ENCODE measurements around the gene EMP2. TPM values are rescaled to one million over a fixed set of nuclear protein-coding genes. Genes with fewer than 3 reads are reported as not detected.

The EMP2 gene
- total RNA-seq, 2 experiments from 2014 or later: not detected

- Mint-ChIP-seq H3K27me3 (peaks cover 12% of the 10 kb centered on the region), H3K27ac (no peak overlapping the region), H3K4me3 (no peak overlapping the region), H3K36me3 (ENCODE audit: low read depth) (no peaks in the 10 kb centered on the region), H3K9me3 (no peaks in the 10 kb centered on the region), H3K4me1 (ENCODE audit: low read depth) (no peaks in the 10 kb centered on the region)
- ChIA-PET POLR2A (no interaction called here), CTCF (no interaction called here)
- Histone ChIP-seq H3K4me3 (ENCODE audit: low read length) (no peak overlapping the region), H3K9me3 (ENCODE audit: control insufficient read depth in 1 of 2, insufficient read depth in 1 of 2, low read length in 2 of 2) (peaks cover 0 to 5% of the 10 kb centered on the region in 2 experiments), H3K27me3 (ENCODE audit: control insufficient read depth in 1 of 2, insufficient read depth in 2 of 2, low read length in 2 of 2) (peaks cover 0 to 5% of the 10 kb centered on the region in 2 experiments), H3K36me3 (ENCODE audit: insufficient read depth, low read length) (no peaks in the 10 kb centered on the region), H3K4me1 (ENCODE audit: insufficient read depth, low read length) (no peaks in the 10 kb centered on the region), H3K27ac (ENCODE audit: low read depth in 1 of 2, low read length in 2 of 2) (no peak overlapping the region)
- intact Hi-C loops (cut with DNase I, micrococcal nuclease): no loop called here
- no peak for TF ChIP-seq CTCF (IDR thresholded peaks at IDR 0.05)
- DNase-seq (no peak), ATAC-seq (ENCODE audit: poor library complexity) (no peak)
Measured at GRCh38 chr16:10594312-10594950, 14.0 kb upstream of the EMP2 start.

DNA sequence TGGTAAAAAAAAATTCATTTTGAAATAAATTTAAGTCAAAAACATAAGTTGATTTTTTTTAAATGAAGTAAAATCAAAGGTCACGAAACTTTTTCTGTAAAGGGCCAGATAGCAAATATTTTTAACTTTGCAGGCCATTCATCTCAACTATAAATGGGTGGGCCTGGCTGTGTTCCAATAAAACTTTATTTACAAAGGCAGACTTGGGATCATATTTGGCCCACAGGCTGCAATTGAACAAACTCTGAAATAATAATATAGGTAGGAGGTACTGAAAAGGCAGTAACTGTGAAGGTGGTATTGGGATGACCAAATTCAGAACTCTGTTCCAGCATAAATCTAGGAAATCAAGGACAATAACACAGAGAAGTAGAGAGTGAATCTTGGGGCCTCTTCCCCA is 12.2 kb upstream of the EMP2 start:
- no peaks in the 10 kb centered on the region for H3K4me1 ChIP-seq (ENCODE audit: insufficient read depth, low read length)
- no peaks in the 10 kb centered on the region for H3K36me3 Mint-ChIP-seq (ENCODE audit: low read depth)
- CTCF ChIA-PET: no interaction called here

DNA sequence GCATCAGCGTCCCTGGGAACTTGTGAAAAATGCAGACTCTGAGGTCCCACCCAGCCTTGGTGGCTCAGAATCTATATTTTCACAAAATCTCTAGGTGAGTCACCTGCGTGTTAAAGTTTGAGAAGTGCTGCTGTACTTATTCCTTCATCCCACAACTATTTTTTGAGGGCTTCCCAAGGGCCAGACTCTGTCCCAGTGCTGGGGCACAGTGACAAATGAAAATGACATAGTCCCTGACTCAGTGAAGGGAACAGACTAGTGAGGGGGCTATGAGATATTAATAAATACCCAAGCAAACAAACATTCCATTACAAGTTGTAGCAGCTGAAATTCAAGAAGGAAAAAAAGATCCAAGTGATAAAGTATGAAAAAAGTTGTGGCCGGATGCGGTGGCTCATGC is 9.9 kb upstream of the EMP2 start:
- Mint-ChIP-seq H3K4me1 (ENCODE audit: low read depth) (no peaks in the 10 kb centered on the region), H3K27me3 (peaks cover 15% of the 10 kb centered on the region), H3K4me3 (no peak overlapping the region), H3K27ac (no peak overlapping the region), H3K36me3 (ENCODE audit: low read depth) (no peaks in the 10 kb centered on the region), H3K9me3 (no peaks in the 10 kb centered on the region)
- H3K4me1 ChIP-seq (ENCODE audit: insufficient read depth, low read length): no peaks in the 10 kb centered on the region
- intact Hi-C loops (cut with DNase I, micrococcal nuclease): no loop called here
- no peaks in the 10 kb centered on the region for H3K36me3 ChIP-seq (ENCODE audit: insufficient read depth, low read length)
- no peaks in the 10 kb centered on the region for H3K9me3 ChIP-seq (ENCODE audit: control insufficient read depth in 1 of 2, insufficient read depth in 1 of 2, low read length in 2 of 2)
- ChIA-PET CTCF (no interaction called here), POLR2A (no interaction called here)
- no peak overlapping the region for H3K27ac ChIP-seq (ENCODE audit: low read depth in 1 of 2, low read length in 2 of 2)
- H3K4me3 ChIP-seq (ENCODE audit: low read length): no peak overlapping the region
- DNase-seq: no peak
- TF ChIP-seq CTCF (IDR thresholded peaks at IDR 0.05): no peak
- no peak for ATAC-seq (ENCODE audit: poor library complexity)
- H3K27me3 ChIP-seq (ENCODE audit: control insufficient read depth in 1 of 2, insufficient read depth in 2 of 2, low read length in 2 of 2): peaks cover 0 to 2% of the 10 kb centered on the region in 2 experiments

More for the DNA sequence above, 12.2 kb upstream of the EMP2 start:
- H3K27me3 Mint-ChIP-seq: peaks cover 14% of the 10 kb centered on the region
- DNase-seq (no peak), ATAC-seq (ENCODE audit: poor library complexity) (no peak)
- H3K9me3 Mint-ChIP-seq: no peaks in the 10 kb centered on the region
- H3K4me3 ChIP-seq (ENCODE audit: low read length): no peak overlapping the region
- no peak overlapping the region for H3K27ac Mint-ChIP-seq
- no peak for TF ChIP-seq CTCF (IDR thresholded peaks at IDR 0.05)
- no peak overlapping the region for H3K4me3 Mint-ChIP-seq
- peaks cover 0 to 5% of the 10 kb centered on the region in 2 experiments for H3K9me3 ChIP-seq (ENCODE audit: control insufficient read depth in 1 of 2, insufficient read depth in 1 of 2, low read length in 2 of 2)
- POLR2A ChIA-PET: no interaction called here
- no peaks in the 10 kb centered on the region for H3K36me3 ChIP-seq (ENCODE audit: insufficient read depth, low read length)
- H3K27me3 ChIP-seq (ENCODE audit: control insufficient read depth in 1 of 2, insufficient read depth in 2 of 2, low read length in 2 of 2): peaks cover 0 to 2% of the 10 kb centered on the region in 2 experiments
- H3K4me1 Mint-ChIP-seq (ENCODE audit: low read depth): no peaks in the 10 kb centered on the region
- intact Hi-C loops (cut with DNase I, micrococcal nuclease): no loop called here
- no peak overlapping the region for H3K27ac ChIP-seq (ENCODE audit: low read depth in 1 of 2, low read length in 2 of 2)
